GM21529 (cell line): ENCODE results near the gene RANBP3.
"Not testable (repeated sequence)": the region's sequence is repeated elsewhere in the genome, so short reads cannot be mapped to it uniquely, and the experiment has no call there.

ENCODE experiments used
- ATAC-seq: cut with Tn5 transposase; IDR thresholded peaks from one replicate; pipeline ENCODE4 v1.9.1; 2021; ENCODE audit not compliant: unreplicated experiment

The RANBP3 gene

GRCh38 chr19:5977785-5978605 lies at the start of gene RANBP3:
Gene RANBP3 (minus strand): TSS chr19:5978140. CDS start chr19:5978082, 58 bp downstream.
- ATAC-seq = peak; percentile 75

DNA sequence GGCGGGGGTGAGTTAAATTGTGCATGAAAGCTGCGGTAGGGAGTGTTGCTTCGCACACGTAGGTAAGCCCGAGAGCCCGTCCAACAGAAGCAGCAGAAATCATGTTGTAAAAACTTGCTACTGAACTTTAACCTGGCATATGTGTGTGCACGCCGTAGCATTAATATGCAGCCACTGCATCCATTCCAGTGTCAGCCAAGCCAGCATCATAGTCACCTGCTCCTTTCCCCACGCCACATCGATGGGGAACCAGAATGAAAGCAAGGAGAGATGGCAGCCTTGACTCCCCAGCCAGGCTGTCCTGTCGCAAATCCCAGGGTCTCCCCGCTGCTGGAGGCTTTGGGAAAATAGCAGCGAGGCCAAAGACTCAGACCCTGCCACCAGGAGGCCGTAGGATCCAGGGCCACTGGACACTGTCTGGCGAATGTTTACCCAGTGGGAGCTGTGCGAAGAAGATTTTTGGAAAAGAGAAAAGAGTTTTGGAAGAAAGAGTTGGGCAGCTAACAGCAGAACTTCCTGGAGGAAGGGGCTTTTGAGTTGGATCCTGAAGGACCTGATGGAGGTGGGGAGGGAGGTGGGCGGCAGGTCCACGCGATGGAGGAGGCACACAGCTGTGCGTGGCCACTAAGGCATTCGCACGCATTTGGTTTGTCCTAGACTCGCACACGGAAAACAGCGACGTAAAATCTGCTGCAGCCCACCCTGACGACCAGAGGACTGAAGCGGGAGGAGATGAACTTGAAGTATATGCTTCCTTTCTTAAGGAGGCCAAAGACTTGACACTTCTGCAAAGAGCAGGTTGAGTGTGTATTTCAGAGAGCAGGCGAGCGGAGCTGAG lies 48.7 kb upstream of the RANBP3 start:
- no peak for ATAC-seq

GRCh38 chr19:6024756-6025155 lies 46.8 kb upstream of the RANBP3 start:
- not testable (repeated sequence) for ATAC-seq

- ATAC-seq = no peak
Measured at GRCh38 chr19:6023936-6024335, 46.0 kb upstream of the RANBP3 start.

DNA sequence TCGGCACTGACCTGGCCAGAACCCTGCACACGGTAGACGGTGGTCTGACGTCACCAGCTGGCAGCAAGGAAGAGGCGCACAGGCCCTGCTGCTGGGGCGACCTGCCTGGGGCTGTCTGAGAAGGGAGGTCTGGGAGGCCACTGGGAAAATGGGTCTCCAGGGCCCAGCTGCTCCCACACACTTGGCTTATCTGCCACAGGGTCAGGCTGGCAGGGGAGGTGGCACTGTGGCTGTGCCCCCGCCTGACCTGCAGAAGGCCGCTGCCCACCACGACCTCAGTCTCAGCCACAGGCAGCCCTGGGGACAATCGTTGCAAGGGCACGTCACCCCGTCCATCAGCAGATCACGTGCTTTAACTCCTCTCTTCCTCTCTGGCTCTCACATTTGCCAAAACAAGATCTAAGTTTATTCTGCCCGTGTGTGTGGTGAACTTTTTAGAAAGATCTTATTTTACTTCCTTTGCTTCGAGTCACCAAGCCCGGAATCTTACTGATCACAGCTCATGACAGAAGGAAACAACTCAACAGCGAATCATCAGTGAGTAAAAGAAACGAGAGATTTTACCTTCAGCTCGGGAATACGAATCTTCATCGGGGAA lies 45.2 kb upstream of the RANBP3 start:
- ATAC-seq = no peak

DNA sequence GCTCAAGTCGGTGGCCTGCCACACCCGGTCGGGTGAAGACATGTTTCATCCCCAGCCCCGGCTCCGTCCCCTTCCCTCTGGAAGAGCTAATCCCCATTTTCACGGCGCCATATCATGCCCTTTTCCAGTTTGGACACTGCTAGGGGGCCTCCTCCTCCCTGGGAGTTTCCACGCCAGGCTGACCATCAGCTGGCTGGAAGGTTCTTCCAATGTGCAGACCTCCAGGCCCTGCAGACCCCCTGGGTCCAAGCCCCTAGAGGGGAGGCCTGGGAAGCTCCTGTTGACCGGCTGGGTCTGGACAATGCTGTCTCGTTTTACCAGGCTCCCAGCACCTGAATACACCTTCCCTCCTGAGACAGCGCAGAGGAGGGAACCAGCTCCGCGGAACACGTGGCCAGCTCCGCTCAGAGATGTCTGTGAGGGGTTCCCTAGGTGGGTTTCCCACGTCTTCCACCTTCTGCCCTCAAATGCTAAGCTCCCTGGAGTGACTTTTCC lies 44.7 kb upstream of the RANBP3 start:
- ATAC-seq = no peak

GRCh38 chr19:6021878-6022569 lies 44.1 kb upstream of the RANBP3 start:
- ATAC-seq = no peak

DNA sequence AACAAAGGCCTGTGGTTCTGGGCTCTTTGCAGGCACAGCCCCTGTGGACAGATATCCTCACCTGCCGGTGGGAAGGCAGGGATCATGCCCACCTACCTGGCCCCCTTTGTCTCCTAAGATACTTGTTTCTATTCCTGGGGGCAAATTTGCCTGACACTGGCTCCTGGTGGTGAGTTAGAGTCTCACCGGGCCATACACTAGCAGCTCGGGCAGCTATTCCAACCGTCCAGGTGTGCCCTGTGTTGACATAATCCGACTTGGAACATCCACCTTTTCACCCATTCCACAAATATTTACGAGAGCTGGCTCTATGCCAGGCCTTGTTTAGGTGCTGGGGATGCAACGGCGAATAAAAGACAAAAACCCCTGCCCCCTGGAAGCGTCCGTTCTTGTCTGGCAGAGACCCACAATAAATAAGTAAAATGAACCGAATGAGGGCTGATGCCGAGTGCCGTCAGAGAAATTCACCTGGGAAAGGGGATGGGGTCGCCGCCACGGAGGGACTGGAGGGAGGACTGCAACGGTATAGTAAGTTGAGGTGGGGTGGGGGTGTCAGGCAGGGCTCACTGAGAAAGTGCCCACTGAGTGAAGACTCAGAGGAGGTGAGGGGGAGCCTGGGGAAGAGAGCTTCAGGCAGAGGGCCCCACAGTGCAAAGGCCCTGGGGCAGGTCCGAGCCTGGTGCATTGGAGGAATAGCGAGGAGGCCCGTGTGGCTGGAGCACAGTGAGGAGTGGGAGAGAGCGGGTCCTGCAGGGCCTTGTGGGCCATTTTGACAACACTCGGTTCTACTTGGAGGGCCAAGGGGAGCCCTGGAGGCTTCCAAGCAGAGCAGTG lies 43.2 kb upstream of the RANBP3 start:
- no peak for ATAC-seq

- no peak for ATAC-seq
Measured at GRCh38 chr19:6020166-6020882, 42.4 kb upstream of the RANBP3 start.

GRCh38 chr19:6018786-6019185 lies 40.8 kb upstream of the RANBP3 start:
- no peak for ATAC-seq

DNA sequence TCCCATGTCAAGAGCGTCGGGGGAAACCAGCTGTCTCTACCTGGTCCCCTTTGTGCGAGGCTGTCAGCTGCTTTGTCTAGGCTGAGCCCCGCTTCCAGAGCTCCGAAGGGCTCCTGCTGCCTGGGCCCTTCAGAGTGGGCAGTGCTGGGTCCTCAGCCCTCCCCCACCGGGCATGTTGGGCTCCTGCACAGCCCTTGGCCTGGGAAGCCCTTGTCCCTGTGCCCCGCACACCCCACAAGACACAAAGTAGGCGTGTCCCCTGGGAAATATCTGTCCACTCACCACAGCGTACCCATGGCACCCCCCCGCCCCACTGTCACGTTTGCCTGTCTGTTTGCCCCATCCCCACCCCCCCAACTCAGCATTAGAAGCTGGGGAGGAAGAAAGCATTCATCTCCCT lies 39.6 kb upstream of the RANBP3 start:
- no peak for ATAC-seq

- no peak for ATAC-seq
Measured at GRCh38 chr19:6015841-6016545, 38.1 kb upstream of the RANBP3 start.

DNA sequence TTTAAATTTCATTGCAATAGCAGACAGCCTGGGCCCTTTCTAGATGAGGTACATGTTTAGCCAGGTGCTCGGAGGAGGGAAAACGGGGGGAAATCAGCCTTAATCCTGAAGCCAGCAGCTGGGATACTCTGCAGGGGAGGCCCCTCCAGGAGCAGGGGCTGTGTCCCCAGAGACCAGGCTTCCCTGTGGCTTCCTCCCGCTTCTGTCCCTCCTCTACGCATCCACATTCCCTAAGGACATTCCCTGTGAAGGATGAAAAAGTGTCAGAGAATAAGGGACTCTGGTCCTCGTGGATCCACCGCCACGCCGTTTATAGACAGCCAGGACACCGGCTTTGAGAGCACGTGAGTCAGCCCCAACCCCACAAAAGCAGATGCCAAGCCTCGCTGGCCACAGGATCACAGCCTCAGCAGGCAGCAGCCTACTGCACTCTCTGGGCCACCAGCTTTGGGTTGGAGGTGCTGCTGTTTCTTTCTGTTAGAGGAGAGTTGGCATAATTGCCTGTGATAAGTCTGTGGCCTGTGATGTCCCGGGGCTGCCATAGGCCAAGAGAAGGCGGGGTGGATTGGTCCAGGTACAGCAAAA lies 36.7 kb upstream of the RANBP3 start:
- ATAC-seq = no peak

DNA sequence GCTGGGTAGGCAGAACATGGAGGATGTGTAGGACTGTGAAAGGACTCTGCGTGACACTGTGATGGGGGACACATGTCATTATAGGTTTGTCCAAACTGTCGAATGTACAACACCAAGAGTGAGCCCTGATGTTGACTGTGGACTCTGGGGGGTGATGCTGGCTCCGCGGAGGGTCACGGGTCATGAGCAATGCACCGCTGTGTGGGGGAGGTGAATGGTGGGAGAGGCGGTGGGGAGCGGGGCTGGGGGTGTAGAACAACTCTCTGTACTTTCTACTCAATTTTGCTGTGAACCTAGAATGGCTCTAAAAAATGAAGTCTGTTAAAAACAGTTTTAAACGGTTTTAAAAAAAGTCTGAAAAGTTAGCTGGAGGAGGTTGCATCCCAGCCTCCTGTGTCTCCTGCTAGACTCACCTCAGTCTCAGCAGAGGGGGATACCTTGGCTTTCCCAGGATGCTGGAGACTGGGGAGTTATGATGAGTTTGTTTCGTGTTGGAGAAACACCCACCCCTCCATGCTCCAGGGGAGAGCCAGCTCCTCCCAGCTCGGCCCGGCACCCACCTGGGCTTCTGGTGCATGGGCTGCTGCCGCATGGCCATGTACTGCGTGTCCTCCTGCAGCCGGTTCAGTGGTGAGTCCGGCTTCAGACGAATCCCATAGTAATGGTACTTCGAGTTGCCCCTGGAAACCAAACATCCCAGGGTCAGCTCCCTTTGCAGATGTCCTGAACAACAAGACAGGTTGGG lies 34.7 kb upstream of the RANBP3 start:
- no peak for ATAC-seq

DNA sequence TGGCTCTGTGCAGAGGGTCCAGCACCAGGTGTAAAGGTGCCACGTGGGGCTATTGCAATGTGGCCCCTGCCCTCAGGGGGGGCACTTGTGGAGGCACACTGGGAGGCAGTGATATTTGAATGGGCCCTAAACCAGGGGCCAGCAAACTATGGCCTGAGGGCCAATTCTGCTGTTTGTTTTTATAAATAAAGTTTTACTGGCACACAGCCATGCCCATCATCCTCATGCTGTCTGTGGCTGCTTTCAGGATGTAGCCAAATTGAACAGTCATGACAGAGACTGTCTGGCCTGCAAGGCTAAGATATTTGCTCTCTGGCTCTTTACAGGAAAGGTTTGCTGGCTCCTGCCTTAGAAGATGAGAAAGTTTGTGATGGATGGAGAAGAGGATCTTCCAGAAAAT lies 33.9 kb upstream of the RANBP3 start:
- no peak for ATAC-seq

GRCh38 chr19:6011206-6011605 lies 33.3 kb upstream of the RANBP3 start:
- no peak for ATAC-seq

- no peak for ATAC-seq
Measured at GRCh38 chr19:6010107-6010506, 32.2 kb upstream of the RANBP3 start.

- ATAC-seq = no peak
Measured at GRCh38 chr19:6007866-6008265, 29.9 kb upstream of the RANBP3 start.
